NCI-H146 (cell line): ENCODE results near the gene MIPOL1.

ENCODE experiments used
- DNase-seq: peaks from one replicate; lab custom pipeline; 2025; lab: John Stamatoyannopoulos, UW

MIPOL1 gene

DNA sequence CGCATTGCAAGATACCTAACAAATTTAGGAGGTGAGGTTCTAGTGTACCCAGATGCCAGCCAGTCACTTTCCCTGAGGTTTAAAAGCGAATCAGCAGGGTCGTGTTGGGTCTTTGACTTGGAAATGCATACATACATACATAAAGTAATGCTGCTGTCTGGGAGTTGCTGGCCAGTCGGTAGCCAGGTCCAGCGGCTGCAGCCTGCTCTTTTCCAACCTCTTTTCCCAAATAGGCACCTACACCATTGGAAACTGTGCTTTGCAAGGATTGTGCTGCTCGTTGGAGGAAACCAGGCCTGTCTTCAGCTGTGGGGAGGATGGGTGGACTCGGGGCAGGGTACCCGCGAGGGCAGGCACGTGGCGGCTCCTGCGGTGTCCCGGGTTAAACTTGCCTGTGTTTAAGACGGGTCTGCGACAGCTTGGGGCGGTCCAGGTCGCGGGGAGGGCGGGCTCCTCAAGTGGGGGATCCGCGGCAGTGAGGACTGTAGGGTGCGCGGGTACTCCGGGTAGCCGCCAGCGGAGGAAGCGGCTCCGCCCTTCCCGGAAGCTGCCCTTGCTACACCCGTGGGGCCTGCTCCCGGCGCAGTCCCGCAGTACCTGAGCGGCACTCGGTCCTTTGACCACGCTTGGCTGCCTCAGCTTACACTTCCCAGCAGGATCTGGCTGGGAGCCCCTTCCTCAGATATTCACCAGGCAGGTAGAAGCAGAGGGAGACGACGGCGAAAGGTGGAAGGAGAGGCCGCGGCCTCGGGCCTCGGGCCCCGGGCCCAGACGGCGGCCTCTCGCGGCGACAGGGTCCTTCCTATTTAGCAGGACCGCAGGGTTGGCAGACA is 400.4 kb downstream of the MIPOL1 start:
- peak; percentile 52 for DNase-seq

DNA sequence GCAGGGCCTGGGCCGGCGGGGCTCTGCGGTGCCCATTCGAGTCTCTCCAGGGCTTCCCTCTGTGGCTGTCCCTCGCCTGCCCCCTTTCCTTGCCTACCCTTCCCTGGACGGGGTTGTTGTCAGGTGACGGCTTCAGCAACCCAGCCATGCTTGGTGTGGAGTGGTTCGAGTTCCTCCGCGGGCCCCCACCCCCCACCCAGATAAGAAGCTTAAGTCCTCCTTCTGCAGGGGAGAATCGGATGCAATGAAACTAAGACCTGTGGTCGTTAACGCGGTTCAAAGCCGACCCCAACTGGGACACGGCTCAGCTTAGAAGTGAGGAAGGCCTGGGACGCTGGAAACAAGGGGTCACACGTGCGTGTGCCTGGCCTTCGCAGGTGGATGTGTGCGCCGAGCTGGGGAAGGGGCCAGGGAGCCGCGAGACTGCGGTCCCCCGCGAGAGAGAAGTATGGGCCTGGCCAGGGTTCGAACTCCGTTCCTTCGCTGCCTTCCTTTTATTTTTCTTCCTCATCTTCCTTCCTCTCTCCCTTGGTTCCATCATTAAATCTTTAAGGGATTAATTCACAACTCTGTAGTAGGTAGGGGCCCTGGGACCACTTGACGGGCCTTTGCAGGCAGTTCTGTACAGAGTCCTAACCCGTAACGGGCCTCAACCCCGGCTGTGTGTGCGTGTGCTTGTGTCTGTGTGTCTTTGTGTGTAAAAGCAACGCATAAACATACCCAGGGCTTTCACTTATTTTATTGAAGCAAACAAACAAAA is 401.2 kb downstream of the MIPOL1 start:
- DNase-seq, result peak; percentile 40

DNA sequence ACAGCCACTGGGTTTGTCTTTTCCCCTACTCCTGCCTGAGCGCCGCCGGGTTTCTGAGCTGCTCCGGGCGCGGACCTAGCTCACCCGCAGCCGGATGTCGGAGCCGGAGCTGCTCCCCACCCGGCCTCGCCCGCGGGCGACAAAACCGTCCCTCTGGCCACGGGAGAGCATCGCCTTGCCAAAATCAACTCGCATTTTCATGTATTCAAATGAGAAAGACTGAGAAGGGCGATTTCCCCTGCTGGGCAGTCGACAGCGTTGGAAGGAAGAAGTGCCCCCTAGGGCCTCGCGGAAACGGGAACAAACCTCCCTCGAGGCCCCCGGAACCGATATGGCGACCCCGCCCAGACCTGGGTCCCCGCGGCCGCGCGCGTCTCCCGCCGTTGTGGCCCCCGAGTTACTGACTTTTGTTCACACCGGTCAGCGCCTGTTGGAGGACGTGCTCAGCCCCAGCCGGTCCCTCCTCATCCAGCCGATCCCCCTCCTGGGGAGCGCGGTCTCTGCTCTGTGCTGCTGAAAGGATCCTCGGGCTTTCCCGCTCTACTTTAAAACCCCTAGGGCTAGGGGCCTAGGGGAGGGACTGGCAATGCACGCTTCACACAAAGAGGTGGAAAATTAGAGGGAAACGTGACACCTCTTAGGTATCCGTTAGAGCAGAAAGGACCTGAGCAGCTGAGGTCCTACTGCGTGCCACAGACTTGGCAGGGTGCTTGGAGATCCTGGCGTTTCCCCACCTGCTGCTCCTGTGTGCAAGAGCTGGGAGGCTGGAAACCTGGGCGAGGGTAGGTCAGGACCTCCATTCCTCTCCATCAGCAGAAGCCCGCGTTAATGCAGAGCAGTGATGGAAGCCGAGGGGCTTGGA is 402.0 kb downstream of the MIPOL1 start:
- DNase-seq, result peak; percentile 86

- no peak for DNase-seq
Observed at GRCh38 chr14:37600880-37601741, 403.4 kb downstream of the MIPOL1 start.

DNA sequence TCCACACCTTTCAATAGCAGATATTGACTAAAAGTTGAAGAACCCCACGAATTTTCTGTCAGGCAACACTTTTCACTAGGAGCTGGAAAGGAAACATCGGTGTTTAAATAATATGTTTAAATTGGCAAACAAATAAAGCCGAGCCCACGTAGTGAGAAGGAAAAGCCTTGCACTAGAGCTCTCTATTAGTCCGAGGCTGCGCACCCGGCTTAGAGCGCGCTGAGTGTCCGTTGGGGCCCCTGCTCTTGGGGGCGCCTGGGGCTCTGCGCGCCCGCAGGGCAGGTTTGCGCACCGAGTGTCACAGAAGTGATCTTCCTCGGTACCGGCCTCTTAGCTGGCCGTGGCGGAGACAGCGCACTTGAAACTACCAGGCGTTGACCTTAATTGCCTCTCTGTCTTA is 404.1 kb downstream of the MIPOL1 start:
- DNase-seq, result no peak
